HG03103 (cell line): ENCODE results near the gene IRF1.

Source experiments
- ATAC-seq: cut with Tn5 transposase; IDR thresholded peaks from one replicate; pipeline ENCODE4 v1.9.1; 2021; ENCODE audit warnings: low read depth; ENCODE audit not compliant: unreplicated experiment

IRF1 gene

GRCh38 chr5:132463811-132464155, 26.8 kb downstream of the IRF1 start:
- ATAC-seq: no peak

GRCh38 chr5:132462856-132463745, 27.5 kb downstream of the IRF1 start:
- ATAC-seq: no peak

DNA sequence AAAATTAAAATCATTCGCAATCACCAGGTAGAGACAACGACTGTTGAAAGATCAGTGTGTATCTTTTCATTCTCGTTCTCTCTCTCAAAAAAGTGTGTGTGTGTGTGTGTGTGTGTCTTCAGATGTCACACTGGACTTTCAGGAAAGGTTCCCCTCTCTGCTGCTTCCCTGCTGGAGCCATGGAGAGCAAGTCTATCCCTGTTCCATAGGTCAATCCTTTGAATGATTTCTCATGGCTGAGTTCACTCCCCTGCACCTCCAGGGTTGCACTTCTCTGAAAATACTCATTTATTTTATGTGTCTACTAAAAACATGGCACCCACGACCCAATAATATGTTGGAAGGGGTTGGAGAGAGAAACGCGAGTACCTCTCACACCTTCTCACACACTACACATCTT, 28.2 kb downstream of the IRF1 start:
- no peak for ATAC-seq

DNA sequence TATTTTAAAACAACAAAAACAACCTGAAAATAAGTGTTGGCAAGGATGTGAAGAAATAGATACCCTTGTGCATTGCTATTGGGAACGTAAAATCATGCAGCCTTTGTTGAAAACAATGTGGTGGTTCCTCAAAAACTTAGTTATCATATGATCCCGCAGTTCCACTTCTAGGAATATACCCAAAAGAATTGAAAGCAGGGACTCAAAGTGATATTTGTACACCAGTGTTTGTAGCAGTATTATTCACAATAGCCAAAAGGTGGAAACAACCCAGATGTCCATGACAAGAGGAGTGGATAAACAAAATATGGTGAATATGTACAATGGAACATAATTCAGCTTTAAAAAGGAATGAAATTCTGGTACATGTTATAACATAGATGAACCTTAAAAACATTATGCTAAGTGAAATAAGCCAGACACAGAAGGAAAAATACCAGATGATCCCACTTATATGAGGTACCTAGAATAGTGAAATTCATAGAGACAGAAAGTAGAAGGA, 29.0 kb downstream of the IRF1 start:
- ATAC-seq: no peak

- ATAC-seq: no peak
Observed at GRCh38 chr5:132460846-132461568, 29.6 kb downstream of the IRF1 start.

DNA sequence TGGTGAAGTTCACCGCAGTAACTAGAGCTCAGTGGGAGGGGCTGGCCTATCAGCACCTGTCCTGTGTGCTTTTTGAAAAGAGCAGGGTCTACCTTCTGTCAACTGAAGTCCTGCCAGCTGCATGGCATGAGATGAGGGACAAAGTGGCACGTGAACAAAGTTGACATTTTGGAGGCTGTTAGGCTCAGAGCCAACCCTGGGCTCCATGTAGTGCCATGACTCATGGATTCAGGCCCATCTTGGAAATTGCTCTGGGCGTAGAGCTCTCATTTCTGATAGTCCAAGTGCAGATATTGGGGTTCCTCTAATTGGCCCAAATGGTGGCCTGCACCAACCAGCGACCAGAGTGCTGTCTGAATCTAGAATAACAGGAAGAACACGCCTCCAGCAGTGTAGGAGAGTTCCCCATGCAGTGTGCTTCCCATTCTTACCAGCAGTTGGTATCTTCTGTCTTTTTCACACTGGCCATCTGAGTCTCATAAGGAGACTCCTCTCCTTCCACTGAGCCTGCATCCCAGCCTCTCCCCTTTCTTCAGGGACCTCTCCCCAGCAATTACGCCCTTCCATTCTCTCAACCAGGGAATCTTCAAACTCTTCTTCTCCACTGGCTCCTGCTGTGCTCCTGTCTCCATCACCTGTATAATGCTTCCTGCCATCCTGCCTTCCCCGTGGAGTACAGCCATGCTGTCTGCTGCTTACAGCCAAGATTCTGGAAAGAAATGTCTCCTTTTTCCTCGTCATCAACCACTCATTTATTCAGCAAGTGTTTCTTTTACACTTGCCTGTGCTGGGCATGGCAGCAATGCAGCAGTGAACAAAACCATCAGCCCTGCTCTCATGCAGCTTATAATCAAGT, 30.4 kb downstream of the IRF1 start:
- ATAC-seq: no peak

DNA sequence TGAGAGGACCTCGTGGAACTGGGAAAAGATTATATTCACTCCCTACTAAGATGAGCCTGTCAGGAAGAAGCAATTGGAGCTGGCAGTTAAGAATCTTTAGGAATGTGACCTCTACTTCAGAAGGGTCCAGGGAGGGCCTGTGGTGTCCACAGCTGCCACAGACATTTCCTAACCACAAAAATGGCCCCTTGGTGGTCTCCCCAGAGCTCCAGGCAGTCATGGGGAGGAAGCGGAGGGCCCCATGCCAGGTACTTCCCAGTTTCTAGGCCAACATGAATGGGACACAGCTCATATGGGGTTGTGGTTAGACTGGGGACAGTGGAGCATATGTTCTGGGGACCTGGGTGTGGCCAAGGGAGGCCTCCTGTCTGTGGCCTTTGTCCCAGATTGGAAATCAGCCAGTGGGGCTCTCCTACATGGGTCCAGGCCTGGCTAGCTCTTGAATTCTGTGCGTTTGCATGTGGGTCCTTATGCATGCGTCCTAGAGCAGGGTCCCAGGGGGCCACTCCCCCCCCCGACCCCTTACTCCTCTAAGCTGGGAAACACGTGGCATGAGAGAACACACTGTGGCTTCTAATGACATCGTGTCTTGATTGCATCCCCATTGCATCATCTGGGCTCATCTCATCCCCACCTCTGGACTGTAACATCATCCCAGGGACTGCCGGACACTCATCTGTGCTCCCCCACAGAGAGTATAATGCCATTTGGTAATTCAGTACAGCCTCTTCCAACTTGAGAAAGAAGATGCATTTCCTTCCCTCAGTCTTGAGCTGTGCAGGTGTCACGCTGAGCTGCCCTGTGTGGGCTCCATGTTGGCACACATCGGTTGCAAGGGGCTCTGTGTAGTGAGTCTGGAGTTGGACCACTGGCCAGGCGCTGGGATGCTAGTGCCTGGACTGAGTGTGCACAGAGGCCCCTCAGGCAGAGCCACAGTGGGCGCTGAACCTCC, 31.3 kb downstream of the IRF1 start:
- ATAC-seq: no peak

- ATAC-seq: peak; percentile 39
Observed at GRCh38 chr5:132458651-132459030, 31.9 kb downstream of the IRF1 start.

GRCh38 chr5:132458226-132458560, 32.4 kb downstream of the IRF1 start:
- ATAC-seq: no peak

- ATAC-seq: no peak
Observed at GRCh38 chr5:132457371-132458225, 33.0 kb downstream of the IRF1 start.

DNA sequence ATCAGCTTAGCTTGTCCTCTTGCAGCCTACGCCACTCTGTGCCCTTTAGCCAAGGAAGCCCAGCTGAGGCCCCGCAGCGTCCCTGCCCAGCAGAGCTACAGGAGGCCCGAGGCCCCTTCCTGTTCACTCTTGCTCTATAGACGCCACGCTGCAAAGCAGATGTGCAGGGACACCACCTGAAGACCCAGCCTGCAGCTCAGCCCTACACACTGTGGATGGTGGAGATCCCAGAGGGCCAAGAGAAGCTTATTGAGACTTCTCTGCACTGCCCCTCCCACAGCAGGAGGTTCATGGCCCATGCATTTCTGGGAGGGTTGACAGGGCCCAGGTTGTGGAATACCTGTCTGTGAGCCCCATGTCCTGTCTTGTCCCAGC, 33.6 kb downstream of the IRF1 start:
- ATAC-seq: peak; percentile 26

DNA sequence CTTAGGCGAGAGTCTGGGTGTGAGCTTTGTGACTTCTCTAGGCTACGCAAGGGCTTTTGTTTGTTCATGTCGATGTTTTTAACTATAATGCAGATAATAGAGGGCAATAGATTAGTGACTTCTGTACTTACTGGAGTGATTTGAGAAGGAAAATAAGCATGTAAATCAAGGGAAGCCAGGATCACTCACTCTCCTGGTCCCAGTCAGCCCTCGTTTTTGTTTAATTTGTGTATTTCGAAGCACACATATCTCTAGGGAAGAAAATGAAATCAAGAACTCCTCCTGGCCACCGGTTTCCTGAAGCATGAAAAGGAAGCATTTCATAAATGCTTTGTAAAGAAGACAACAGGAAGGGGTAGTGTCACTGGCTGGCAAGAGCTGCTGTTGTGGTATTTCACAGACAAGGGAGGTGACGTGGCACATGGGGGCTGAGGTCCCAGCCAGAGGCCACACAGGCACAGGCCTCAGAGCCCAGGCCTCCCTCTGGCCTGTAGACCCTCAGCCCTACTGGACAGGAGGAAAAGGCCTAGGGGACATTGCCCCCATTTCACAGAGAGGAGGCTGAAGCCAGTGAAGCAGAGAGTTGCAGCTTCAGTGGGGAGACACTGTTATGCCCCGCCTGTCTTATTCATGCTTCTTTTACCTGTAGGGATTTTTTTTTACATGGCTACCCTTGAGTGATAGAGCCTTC, 34.1 kb downstream of the IRF1 start:
- peak; percentile 42 for ATAC-seq

- no peak for ATAC-seq
Observed at GRCh38 chr5:132455614-132456115, 34.9 kb downstream of the IRF1 start.

- ATAC-seq: no peak
Observed at GRCh38 chr5:132454361-132454760, 36.2 kb downstream of the IRF1 start.

- no peak for ATAC-seq
Observed at GRCh38 chr5:132451387-132451786, 39.2 kb downstream of the IRF1 start.

DNA sequence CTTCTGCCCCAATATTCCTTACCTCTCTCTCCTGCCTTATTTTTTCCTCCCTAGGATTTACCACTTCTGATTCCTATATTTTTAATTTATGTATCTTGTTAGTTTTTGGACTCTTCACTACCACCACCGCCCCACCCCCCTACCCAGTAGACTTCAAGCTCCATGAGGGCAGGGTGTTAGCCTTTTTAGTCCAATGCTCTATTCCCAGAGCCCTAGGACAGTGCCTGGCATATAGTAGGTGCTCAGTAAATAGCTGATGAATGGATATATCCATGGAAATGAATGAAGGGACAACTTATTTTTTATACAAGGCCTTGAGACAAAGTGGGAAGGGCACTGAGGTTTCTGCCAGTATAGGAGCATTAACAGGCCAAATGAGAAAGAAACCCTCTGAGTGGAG, 41.5 kb downstream of the IRF1 start:
- ATAC-seq: no peak

DNA sequence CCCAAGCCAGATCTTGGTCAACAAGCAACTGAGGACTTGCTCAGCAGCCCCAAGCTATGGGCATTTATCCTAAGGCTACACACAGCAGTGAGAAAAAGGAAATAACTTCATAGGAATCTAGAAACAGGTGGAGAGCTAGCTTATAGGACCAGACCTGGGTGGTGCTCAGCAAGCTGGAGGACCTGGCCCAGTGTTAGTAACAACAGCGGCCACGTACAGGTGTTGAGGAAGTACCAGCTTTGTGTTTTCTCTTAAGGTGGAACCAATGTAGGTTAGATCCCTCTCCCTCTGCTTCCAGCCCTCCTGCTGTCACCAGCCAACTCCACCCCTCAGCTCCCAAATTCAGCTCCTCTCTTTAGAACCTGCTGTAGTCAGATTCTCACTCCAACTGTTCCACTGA, 43.4 kb downstream of the IRF1 start:
- no peak for ATAC-seq

DNA sequence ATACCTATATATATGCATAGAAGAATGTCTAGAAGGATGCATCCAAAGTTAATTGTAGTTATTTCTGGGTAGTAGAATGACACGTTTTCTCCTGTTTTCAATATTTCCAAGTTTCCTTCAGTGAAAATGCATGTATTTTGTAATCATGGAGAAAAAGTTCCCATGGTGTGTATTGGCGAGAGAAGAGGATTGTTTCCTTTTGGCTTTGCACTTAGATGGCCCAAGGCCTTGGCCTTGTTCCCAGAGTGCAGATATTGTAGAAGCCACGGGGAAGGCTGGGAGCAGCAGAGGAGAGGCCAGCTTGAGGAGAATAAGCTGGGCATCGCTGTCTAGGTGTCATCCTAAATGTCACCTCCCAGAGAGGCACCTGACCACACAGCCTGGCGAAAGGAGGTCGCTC, 44.0 kb downstream of the IRF1 start:
- ATAC-seq: no peak
